HG02870 (cell line): Measurements from ENCODE around the gene EEA1.
"Not testable (repeated sequence)": the region's sequence is repeated elsewhere in the genome, so short reads cannot be mapped to it uniquely, and the experiment has no call there.

Experiments
- ATAC-seq: cut with Tn5 transposase; IDR thresholded peaks from one replicate; pipeline ENCODE4 v1.9.1; 2021; ENCODE audit warnings: mild to moderate bottlenecking, moderate library complexity; ENCODE audit not compliant: unreplicated experiment

Gene EEA1

GRCh38 chr12:92821142-92821541 lies 108.0 kb downstream of the EEA1 start:
- no peak for ATAC-seq

DNA sequence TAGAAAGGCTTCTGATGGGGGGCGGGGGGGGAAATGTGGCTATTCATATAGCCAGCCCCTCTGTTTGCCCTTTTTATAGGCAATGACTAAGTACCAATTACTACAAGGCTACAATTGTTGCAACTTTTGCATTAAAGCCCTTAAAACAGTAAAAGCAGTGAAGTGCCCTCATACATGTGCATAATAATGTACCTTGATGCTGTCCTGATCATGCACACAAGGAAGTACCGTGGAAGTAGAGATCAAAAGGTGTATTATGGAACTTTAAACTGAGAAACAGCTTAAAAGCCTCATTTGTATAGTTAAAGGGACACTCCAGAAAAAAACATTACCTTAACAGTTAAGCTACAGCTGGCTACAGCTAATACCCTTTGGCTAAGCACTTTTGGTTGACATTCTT lies 114.5 kb downstream of the EEA1 start:
- no peak for ATAC-seq

GRCh38 chr12:92810370-92810769 lies 118.7 kb downstream of the EEA1 start:
- peak; percentile 96 for ATAC-seq

GRCh38 chr12:92803903-92804302 lies 125.2 kb downstream of the EEA1 start:
- no peak for ATAC-seq

- no peak for ATAC-seq
Measured at GRCh38 chr12:92802906-92803305, 126.2 kb downstream of the EEA1 start.

GRCh38 chr12:92796650-92797049 lies 132.4 kb downstream of the EEA1 start:
- no peak for ATAC-seq

DNA sequence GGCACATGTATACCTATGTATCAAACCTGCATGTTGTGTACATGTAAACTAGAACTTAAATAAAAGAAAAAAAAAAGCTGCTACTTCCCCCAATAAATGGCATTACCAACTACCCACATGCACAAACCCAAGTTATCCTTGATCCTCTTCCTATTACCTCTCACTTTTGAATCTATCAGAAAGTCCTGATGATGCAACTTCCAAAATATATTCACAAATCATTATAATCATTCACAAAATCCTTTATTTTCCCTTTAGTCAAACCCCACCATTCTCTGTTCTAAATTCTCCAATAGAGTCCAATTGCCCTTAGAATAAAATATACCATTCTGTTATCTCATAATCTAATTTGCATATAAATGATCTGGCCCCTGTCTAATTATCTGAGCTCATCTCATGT lies 134.3 kb downstream of the EEA1 start:
- ATAC-seq: no peak

DNA sequence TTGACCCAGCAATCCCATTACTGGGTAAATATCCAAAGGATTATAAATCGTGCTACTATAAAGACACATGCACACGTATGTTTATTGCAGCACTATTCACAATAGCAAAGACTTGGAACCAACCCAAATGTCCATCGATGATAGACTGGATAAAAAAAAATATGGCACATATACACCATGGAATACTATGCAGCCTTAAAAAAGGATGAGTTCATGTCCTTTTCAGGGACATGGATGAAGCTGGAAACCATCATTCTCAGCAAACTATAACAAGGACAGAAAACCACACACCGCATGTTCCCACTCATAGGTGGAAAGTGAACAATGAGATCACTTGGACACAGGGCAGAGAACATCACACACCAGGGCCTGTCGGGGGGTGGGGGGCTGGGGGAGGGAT lies 134.7 kb downstream of the EEA1 start:
- not testable (repeated sequence) for ATAC-seq

GRCh38 chr12:92786045-92786444 lies 143.1 kb downstream of the EEA1 start:
- no peak for ATAC-seq

DNA sequence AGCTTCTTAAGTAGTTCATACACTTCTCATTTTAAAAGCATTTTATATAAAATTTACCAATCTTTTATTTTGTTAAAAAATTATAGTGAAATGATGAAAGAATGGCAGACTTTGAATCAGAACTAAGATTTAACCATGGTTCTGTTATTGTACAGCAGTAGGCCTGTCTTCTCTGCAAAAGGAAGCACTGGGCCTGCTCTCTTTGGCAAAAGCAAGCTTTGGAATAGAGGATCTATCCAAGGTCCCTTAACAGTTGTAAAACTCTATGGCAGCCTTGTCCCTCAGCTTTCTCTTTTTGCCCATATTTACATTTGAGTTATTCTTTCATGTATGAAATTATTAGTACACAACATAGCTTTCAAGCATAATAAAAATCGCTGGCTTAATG lies 143.5 kb downstream of the EEA1 start:
- ATAC-seq: peak; percentile 1

DNA sequence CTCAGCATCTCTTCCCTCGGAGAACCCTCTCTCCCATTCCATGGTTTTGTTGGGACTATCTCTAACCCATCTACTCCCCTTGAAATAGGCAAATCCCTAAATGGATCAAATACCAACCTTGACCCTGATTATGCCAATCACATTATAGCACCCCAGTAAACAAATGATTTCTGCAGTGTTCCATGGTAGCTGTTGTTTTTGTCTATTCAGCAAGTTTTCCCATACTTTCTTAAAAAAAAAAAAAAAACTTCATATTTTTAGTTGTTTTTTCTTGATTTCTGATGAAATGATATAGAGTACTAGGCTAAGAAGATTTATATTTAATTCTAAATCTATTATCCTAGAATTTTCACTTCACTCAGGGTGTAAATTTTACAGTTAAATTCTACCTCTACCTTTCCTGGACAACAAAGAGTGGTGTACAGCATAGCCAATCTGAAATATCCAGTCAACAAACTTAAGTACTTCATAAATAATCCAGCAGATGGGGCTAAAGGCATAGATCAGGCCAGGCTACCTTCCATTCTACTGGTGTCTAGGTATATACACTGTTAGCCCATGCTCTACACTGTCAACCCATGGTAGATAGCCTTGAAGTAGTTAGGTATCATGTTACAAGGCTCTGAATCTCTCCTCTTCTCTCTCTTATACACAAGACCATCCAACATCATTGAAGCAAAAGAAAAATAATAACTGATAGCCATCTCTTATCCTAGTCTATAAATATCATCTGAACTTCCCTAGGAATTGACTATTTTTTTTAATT lies 144.1 kb downstream of the EEA1 start:
- ATAC-seq: peak; percentile 91

DNA sequence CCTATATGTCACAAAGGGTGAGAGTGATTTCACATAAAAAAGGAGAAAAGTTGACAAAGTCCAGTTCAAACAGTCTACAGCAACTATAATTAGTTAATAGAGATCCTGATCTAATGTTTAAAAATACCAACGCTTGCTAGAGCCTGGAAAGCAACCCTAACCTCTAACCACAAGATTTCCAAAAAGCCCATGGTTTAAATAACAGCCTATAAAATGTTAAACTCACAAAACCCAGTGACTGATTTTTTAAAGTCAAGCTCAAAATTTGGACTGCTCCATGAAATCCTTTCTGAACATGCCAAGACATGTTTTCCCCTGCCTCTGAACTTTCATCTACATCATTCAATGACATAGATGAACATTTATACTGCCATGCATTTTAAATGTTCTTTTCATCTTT lies 144.7 kb downstream of the EEA1 start:
- ATAC-seq: no peak

GRCh38 chr12:92779902-92780301 lies 149.2 kb downstream of the EEA1 start:
- no peak for ATAC-seq

GRCh38 chr12:92778525-92778924 lies 150.6 kb downstream of the EEA1 start:
- ATAC-seq: no peak

DNA sequence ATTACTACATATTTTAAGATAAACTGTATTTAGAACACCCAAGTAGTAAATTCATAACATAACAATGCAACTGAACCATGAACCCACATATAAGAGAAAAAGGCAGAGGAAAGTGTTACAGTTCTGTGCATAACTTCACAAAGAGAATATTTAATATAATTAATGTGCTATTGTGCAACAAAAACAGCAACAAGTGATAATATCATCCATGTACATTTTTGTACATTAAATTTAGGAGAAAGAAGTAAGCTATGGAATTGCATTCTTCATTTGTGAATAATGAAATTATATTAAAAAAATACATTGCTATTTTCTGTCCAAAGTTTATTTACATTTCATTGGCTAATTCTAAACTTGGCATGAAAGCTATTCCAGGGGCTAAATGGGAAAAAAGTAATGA lies 153.7 kb downstream of the EEA1 start:
- ATAC-seq: no peak

GRCh38 chr12:92771001-92771400 lies 158.1 kb downstream of the EEA1 start:
- ATAC-seq: no peak

DNA sequence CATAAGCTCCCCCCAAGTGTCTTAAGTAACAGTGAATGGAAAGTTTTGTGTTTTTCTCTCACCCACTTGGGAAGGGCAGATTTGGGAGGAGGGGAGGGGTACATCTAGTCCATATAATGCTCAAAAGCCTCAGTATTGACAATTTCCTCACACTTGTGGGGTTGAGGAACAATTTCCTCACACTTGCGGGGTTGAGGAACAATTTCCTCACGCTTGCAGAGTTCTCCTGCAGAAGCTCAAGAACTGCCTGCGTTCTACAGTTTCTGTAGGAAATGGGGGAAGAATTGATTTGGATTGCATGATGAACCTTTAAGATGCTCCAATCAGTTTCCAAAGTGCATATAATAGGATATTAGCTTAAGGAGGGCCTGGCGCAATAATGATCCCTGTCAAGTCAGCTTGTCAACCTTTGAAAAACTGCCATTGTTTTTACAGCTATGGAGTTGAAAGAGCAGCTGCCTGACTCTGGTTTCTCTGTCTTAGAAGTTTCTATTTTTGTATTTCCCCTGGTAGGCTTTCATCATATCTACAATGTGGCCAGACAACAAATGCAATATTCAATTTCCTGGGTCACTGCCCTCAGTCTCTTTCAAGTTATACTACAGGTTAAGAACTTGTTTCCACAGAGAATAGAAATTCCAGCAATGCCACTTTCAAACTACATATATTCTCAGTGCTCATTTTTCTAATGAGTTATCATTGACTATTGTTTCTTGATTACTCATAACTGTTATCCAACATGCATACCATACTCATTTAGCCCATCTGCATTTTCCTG lies 159.8 kb downstream of the EEA1 start:
- peak; percentile 78 for ATAC-seq

DNA sequence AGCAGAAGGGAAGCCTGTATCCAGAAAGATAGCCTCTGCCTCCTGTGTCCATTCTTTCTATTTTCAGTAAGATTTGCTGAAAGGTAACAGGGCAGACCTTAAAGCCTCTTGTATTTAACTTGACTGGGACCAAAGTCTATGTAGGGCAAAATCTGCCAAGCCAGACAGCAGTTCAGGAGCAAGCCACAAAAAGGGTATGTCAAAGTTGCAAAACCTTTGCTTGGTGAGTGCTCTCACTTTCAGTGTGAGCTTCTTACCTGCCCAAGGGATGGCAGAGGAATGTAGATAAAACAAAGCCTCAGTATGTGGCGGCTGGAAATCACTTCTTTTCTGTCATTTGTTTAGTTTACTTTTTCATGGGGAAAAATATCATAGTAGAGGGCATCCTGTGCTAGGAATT lies 163.2 kb downstream of the EEA1 start:
- no peak for ATAC-seq

- no peak for ATAC-seq
Measured at GRCh38 chr12:92764831-92765230, 164.3 kb downstream of the EEA1 start.

- no peak for ATAC-seq
Measured at GRCh38 chr12:92762773-92763172, 166.3 kb downstream of the EEA1 start.

DNA sequence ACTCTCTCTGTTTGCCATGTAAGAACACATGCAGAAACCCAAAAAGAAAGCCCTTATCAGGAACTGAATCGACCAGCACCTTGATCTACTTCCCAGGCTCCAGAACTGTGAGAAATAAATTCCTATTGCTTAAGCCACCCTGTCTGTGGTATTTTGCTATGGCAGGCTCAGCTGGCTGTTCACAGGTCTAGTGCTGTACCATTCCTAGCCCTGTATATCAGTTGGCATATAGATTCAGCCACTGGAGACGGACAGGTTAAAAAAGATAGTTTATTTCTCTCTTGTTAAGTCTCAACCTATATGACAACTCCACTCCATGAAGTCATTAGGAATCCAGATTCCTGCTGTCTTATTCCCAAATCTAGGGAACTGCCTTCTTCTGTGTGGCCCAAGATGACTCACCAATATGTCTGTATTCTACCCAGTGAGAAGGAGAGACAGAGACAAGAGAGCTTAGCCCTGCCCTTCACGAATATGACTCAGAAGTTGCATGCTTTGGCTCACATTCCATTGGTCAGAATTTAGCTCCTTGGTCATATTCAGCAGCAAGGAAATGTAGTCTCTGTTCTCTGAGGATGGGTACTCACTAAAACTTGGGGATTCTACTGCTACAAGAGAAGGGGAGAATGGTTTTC lies 169.3 kb downstream of the EEA1 start:
- no peak for ATAC-seq

DNA sequence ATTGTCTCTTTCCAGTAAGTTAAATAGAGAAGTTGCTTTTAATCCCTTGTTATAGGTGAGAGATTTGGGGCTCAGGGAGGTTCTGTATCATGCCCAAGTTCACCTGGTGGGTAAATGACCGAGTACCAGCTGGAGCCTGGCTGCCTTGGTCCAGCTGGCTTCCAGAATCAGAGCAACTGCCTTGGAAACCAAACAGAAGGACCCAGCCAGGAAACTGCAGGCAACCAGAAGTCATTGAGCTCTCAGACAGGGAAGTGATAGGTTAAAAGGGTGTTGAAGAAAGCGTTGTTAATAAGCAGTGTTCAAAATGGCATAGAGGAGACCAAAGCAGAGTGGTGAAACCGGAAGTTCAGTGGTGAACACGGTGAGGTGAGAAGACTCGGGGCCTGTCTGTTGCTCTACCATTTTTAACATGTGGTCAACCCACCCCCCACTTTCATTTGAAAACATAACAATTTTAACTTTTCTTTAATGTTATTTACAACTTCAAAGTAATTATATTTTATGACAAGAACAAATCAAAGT lies 171.4 kb downstream of the EEA1 start:
- ATAC-seq: no peak
